Mammary epithelial cell (primary cell): Measurements from ENCODE around the gene RFX3.

Source experiments
- CTCF ChIP-seq, 2 donors: IDR thresholded peaks in 1 of 2; conservative IDR thresholded peaks in 1 of 2; 2 replicates each; pipeline ENCODE4 v1.5.1; 2011 to 2012; ENCODE audit warnings: inconsistent platforms in 2 of 2, low read length in 2 of 2, mild to moderate bottlenecking in 2 of 2, control low read depth in 1 of 2, low read depth in 1 of 2; ENCODE audit not compliant: insufficient read depth in 1 of 2; ENCODE audit errors: extremely low read depth in 1 of 2
- EZH2 ChIP-seq: IDR thresholded peaks from 2 replicates; pipeline ENCODE4 v1.6.1; 2012; ENCODE audit warnings: low read length, inconsistent platforms, borderline replicate concordance

DNA sequence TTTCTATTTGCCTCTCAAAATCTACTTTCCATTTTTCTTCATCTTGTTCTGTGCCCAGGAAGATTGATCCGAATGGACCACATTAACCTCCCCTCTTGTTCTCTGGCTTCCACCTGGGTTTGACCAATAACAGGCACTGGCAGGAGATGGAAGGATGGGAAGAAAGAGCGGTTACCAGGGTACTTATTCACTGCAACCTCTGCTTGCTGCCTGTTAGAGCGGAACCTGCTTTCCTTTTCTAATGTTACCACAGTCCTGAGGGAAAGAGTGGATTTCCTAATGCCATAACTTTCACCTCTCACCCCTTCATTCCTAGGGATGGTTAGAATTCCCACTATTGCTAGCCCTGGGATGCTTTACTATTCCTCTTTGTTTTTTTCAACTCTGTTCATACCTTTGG lies 262.1 kb downstream of the RFX3 start:
- no peak for TF ChIP-seq CTCF (conservative IDR thresholded peaks at IDR 0.05 in 1 of 2, IDR thresholded peaks at IDR 0.05 in 1 of 2; ENCODE audit: extremely low read depth in 1 of 2, insufficient read depth in 1 of 2, low read depth in 1 of 2, low read length in 2 of 2)
- no peak for TF ChIP-seq EZH2
